SK-N-SH (cell line): Measurements from ENCODE around the gene MALRD1.

Experiments used
- FOXM1 ChIP-seq: IDR thresholded peaks from 2 replicates; pipeline ENCODE4 v1.4.0; 2012; ENCODE audit warnings: low read depth, mild to moderate bottlenecking
- GABPA ChIP-seq: IDR thresholded peaks from 2 replicates; pipeline ENCODE4 v1.4.0; 2012; ENCODE audit warnings: low read depth, mild to moderate bottlenecking
- RCOR1 ChIP-seq: fragments of 150-350 bp; IDR thresholded peaks from 2 replicates; pipeline ENCODE4 v1.6.1; 2017; ENCODE audit warnings: antibody characterized with exemption, low read length
- RFX5 ChIP-seq: IDR thresholded peaks from 2 replicates; pipeline ENCODE4 v1.6.1; 2012; ENCODE audit warnings: mild to moderate bottlenecking, improper control_type of control experiment, low read length
- TF ChIP-seq, protein P1 (sequence below): fragments of 200-600 bp; sonication (generic); IDR thresholded peaks from 2 replicates; pipeline ENCODE4 v1.6.1; 2017; ENCODE audit warnings: antibody characterized with exemption, mild to moderate bottlenecking, moderate library complexity

GRCh38 chr10:19654576-19654975, 606.0 kb downstream of the MALRD1 start:
- TF ChIP-seq GABPA = no peak
- 0 out of 2 replicates have a peak, but pooled peaks have one; percentile 54 for TF ChIP-seq FOXM1
- TF ChIP-seq, protein P1, sequence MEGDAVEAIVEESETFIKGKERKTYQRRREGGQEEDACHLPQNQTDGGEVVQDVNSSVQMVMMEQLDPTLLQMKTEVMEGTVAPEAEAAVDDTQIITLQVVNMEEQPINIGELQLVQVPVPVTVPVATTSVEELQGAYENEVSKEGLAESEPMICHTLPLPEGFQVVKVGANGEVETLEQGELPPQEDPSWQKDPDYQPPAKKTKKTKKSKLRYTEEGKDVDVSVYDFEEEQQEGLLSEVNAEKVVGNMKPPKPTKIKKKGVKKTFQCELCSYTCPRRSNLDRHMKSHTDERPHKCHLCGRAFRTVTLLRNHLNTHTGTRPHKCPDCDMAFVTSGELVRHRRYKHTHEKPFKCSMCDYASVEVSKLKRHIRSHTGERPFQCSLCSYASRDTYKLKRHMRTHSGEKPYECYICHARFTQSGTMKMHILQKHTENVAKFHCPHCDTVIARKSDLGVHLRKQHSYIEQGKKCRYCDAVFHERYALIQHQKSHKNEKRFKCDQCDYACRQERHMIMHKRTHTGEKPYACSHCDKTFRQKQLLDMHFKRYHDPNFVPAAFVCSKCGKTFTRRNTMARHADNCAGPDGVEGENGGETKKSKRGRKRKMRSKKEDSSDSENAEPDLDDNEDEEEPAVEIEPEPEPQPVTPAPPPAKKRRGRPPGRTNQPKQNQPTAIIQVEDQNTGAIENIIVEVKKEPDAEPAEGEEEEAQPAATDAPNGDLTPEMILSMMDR = no peak
- TF ChIP-seq RFX5 = no peak
- no peak for TF ChIP-seq RCOR1
